Liver (tissue), 9 donors: ENCODE data around the gene C4B. TPM values are rescaled to one million over a fixed set of nuclear protein-coding genes. Genes with fewer than 3 reads are reported as not detected.
A peak's percentile ranks its signal among the peaks of the same experiment; 100 is the strongest.

ENCODE experiments used
- DNase-seq: peaks from one replicate; pipeline ENCODE4 v3.0.0-alpha.2; 2017; ENCODE audit warnings: low spot score
- H3K27ac ChIP-seq, 2 donors: one replicate each; pipeline ENCODE4 v1.7.0; 2013; ENCODE audit warnings: inconsistent platforms in 2 of 2, low read length in 2 of 2, control low read depth in 1 of 2, low read depth in 1 of 2, mild to moderate bottlenecking in 1 of 2
- H3K27me3 ChIP-seq, 4 donors: one replicate each; pipeline versions ENCODE4 v1.6.1 to v1.7.0; 2013; ENCODE audit warnings: low read length in 3 of 4, inconsistent platforms in 1 of 4, mild to moderate bottlenecking in 1 of 4, moderate library complexity in 1 of 4; ENCODE audit not compliant: control insufficient read depth in 4 of 4, insufficient read depth in 4 of 4
- H3K36me3 ChIP-seq, 4 donors: one replicate each; pipeline versions ENCODE4 v1.6.1 to v1.7.0; 2013; ENCODE audit warnings: low read length in 3 of 4, mild to moderate bottlenecking in 3 of 4, low read depth in 1 of 4, moderate library complexity in 1 of 4; ENCODE audit not compliant: control insufficient read depth in 4 of 4, insufficient read depth in 3 of 4
- H3K4me1 ChIP-seq, 4 donors: one replicate each; pipeline versions ENCODE4 v1.6.1 to v1.7.0; 2013; ENCODE audit warnings: low read length in 3 of 4, mild to moderate bottlenecking in 3 of 4, moderate library complexity in 1 of 4; ENCODE audit not compliant: control insufficient read depth in 4 of 4, insufficient read depth in 4 of 4
- H3K4me3 ChIP-seq, 3 donors: one replicate each; pipeline versions ENCODE4 v1.6.1 to v1.7.0; 2013; ENCODE audit warnings: low read length in 3 of 3, control low read depth in 1 of 3, low read depth in 1 of 3, mild to moderate bottlenecking in 1 of 3
- H3K9ac ChIP-seq, 2 donors: one replicate each; pipeline ENCODE4 v1.7.0; 2013; ENCODE audit warnings: low read length in 2 of 2, mild to moderate bottlenecking in 2 of 2, moderate library complexity in 2 of 2, control low read depth in 1 of 2, low read depth in 1 of 2
- H3K9me3 ChIP-seq, 4 donors: one replicate each; pipeline versions ENCODE4 v1.6.1 to v1.7.0; 2013; ENCODE audit warnings: low read length in 3 of 4; ENCODE audit not compliant: control insufficient read depth in 4 of 4
- EGR1 ChIP-seq, 2 donors: IDR thresholded peaks; 2 replicates each; pipeline ENCODE4 v1.6.1; 2016 to 2018; ENCODE audit warnings: antibody characterized with exemption in 2 of 2, low read depth in 2 of 2
- FOXA1 ChIP-seq: IDR thresholded peaks from 2 replicates; pipeline ENCODE4 v1.6.1; 2016; ENCODE audit warnings: antibody characterized with exemption
- FOXA2 ChIP-seq: IDR thresholded peaks from 2 replicates; pipeline ENCODE4 v1.6.1; 2016; ENCODE audit warnings: antibody characterized with exemption
- GABPA ChIP-seq, 2 donors: IDR thresholded peaks in 1 of 2; conservative IDR thresholded peaks in 1 of 2; 2 replicates each; pipeline ENCODE4 v1.6.1; 2016; ENCODE audit warnings: antibody characterized with exemption in 2 of 2, mild to moderate bottlenecking in 1 of 2, moderate library complexity in 1 of 2
- HNF4A ChIP-seq, 2 donors: conservative IDR thresholded peaks; 2 replicates each; pipeline ENCODE4 v1.6.1; 2016; ENCODE audit warnings: antibody characterized with exemption in 2 of 2, mild to moderate bottlenecking in 2 of 2
- HNF4G ChIP-seq: IDR thresholded peaks from 2 replicates; pipeline ENCODE4 v1.6.1; 2016; ENCODE audit warnings: antibody characterized with exemption
- JUND ChIP-seq, 2 donors: IDR thresholded peaks; 2 replicates each; pipeline ENCODE4 v1.6.1; 2016; ENCODE audit warnings: antibody characterized with exemption in 2 of 2
- NR2F2 ChIP-seq: IDR thresholded peaks from 2 replicates; pipeline ENCODE4 v1.6.1; 2016; ENCODE audit warnings: antibody characterized with exemption
- RAD21 ChIP-seq, 2 donors: IDR thresholded peaks; 2 replicates each; pipeline ENCODE4 v1.6.1; 2016; ENCODE audit warnings: antibody characterized with exemption in 2 of 2, mild to moderate bottlenecking in 2 of 2
- RXRA ChIP-seq, 2 donors: IDR thresholded peaks; 2 replicates each; pipeline ENCODE4 v1.6.1; 2017 to 2018; ENCODE audit warnings: antibody characterized with exemption in 2 of 2, mild to moderate bottlenecking in 1 of 2
- SP1 ChIP-seq: IDR thresholded peaks from 2 replicates; pipeline ENCODE4 v1.6.1; 2018; ENCODE audit warnings: antibody characterized with exemption, mild to moderate bottlenecking
- TAF1 ChIP-seq: conservative IDR thresholded peaks from 2 replicates; pipeline ENCODE4 v1.6.1; 2016; ENCODE audit warnings: antibody characterized with exemption, mild to moderate bottlenecking
- YY1 ChIP-seq: IDR thresholded peaks from 2 replicates; pipeline ENCODE4 v1.6.1; 2016; ENCODE audit warnings: antibody characterized with exemption, mild to moderate bottlenecking
- WGBS: extraction: QIAGEN DNeasy Blood & Tissue Kit; methylation state at CpG from one replicate; pipeline ENCODE4 v1.1.7; 2013; 5-methylcytosine and 5-hydroxymethylcytosine counted together
- polyA plus RNA-seq, 2 donors: library from polyadenylated mRNA; stranded (reverse) in 1 of 2; unstranded in 1 of 2; fragments of 200-250 nt in 1 of 2; fragments of >200 nt in 1 of 2; fragmentation: Nextera tagmentation in 1 of 2; extraction: Ambion mirVana in 1 of 2; gene quantifications; one replicate each; pipeline versions ENCODE4 v1.2.1 to v1.2.3, GENCODE V29; 2013 to 2015
- total RNA-seq, 2 donors: library from RNA; depleted of rRNA; stranded (reverse); fragments of >200 nt; gene quantifications; one replicate each; pipeline ENCODE4 v1.2.3, GENCODE V29; 2014
- TF ChIP-seq, protein P1 (sequence below): IDR thresholded peaks from 2 replicates; pipeline ENCODE4 v1.6.1; 2016; ENCODE audit warnings: antibody characterized with exemption
- TF ChIP-seq, protein P2 (sequence below): fragments of 150-350 bp; IDR thresholded peaks from 2 replicates; pipeline ENCODE4 v1.5.1; 2017; ENCODE audit warnings: improper control_type of control experiment, low read depth, low read length; ENCODE audit not compliant: missing input control
- TF ChIP-seq, protein P3 (sequence below): IDR thresholded peaks from 2 replicates; pipeline ENCODE4 v1.6.1; 2016; ENCODE audit warnings: antibody characterized with exemption
- TF ChIP-seq, protein P4 (sequence below): IDR thresholded peaks from 2 replicates; pipeline ENCODE4 v1.6.1; 2016; ENCODE audit warnings: antibody characterized with exemption
- TF ChIP-seq, protein P5 (sequence below): IDR thresholded peaks from 2 replicates; pipeline ENCODE4 v1.6.1; 2016; ENCODE audit warnings: antibody characterized with exemption, mild to moderate bottlenecking
- donor health status: healthy.
- donor health status: healthy.
- donor health status: healthy.
- donor health status: healthy.
- donor health status: healthy.

C4B gene
- total and polyA plus RNA-seq, 4 donors, result 666 to 3,560 (median 1,406) TPM

DNA sequence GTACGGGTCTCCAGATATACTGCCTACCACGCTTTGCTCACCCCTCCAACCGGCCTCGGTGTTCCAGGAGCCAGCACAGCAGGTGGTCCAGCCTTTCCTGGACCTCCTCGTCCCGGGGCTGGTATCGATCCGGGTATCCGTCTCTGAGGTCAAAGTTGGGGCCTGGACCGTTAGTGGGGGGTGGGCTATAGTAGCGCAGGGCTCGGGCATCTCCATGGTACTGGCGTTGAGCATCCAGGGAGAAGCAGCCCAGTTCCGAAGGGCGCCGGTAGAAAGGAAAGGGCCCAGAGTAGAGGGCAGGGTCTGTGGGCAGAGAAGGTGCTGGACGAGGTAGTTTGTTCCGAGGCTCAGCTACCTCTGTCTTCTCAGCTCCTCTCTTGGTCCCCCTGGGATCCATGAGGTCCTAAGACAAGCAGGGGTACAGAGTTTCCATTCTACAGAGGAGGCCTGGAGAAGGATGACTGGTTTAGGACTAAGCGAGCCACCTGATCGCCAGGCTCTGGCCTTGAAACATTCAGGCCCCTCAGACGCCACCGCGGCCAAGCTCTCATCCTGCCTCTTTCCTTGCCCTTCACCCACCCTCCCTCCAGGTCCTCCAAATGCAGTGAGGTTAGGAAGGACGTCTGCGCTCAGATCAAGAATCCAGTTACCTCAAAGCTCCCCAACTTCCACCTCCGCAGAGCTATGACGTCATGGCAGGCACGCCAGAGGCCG, 43.2 kb upstream of the C4B start:
- Histone ChIP-seq H3K4me3 (peak overlapping the region; percentile 69 to 93 (median 78)), H3K36me3 (peaks cover 10 to 41% (median 25%) of the 10 kb centered on the region in 4 donors), H3K9ac (peak overlapping the region; percentile 69 to 82), H3K27me3 (no peaks in the 10 kb centered on the region), H3K4me1 (peaks cover 6 to 34% (median 29%) of the 10 kb centered on the region in 4 donors), H3K27ac (peak overlapping the region; percentile 98 to 99), H3K9me3 (no peaks in the 10 kb centered on the region)
- no peak for DNase-seq
- WGBS, result 21% methylated on average over 29 of the region's 29 CpGs
- TF ChIP-seq JUND (IDR thresholded peaks at IDR 0.05) (peak in 1 of 2 donors; percentile 60), GABPA (IDR thresholded peaks at IDR 0.05 in 1 of 2, conservative IDR thresholded peaks at IDR 0.05 in 1 of 2) (no peak)

DNA sequence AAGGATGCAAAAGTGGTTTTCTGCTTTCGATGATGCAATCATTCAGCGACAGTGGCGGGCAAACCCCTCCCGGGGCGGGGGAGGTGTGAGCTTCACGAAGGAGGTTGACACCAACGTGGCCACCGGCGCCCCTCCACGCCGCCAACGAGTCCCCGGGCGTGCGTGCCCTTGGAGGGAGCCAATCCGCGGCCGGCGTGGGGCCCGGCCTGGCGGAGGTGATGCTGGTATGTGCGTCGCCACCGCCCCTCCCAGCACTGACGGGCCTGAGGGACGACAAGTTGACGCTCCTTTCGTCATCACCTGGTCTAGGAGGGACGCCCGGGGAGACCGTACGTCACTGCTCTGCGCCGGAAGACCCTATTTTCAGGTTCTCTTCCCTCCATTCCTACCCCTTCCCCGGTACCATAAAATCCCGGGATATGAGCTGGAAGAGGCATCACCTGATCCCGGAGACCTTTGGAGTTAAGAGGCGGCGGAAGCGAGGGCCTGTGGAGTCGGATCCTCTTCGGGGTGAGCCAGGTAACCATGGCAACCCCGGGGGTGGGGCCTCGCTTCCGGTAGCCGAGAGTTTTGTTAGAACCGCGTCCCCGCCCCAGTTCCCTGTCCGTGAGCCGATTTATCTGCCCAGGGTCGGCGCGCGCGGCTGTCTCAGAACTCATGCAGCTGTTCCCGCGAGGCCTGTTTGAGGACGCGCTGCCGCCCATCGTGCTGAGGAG, 42.4 kb upstream of the C4B start, which contains the start of gene DXO:
Gene DXO, minus strand, starts transcription at position 146 of the 716 bp plus-strand sequence. CDS start 463 bp downstream, outside the sequence.
- TF ChIP-seq, protein P1, sequence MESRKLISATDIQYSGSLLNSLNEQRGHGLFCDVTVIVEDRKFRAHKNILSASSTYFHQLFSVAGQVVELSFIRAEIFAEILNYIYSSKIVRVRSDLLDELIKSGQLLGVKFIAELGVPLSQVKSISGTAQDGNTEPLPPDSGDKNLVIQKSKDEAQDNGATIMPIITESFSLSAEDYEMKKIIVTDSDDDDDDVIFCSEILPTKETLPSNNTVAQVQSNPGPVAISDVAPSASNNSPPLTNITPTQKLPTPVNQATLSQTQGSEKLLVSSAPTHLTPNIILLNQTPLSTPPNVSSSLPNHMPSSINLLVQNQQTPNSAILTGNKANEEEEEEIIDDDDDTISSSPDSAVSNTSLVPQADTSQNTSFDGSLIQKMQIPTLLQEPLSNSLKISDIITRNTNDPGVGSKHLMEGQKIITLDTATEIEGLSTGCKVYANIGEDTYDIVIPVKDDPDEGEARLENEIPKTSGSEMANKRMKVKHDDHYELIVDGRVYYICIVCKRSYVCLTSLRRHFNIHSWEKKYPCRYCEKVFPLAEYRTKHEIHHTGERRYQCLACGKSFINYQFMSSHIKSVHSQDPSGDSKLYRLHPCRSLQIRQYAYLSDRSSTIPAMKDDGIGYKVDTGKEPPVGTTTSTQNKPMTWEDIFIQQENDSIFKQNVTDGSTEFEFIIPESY, result no peak
- TF ChIP-seq RXRA (IDR thresholded peaks at IDR 0.05), result peak in 1 of 2 donors; percentile 31
- peak; percentile 66 for TF ChIP-seq SP1
- TF ChIP-seq, protein P2, sequence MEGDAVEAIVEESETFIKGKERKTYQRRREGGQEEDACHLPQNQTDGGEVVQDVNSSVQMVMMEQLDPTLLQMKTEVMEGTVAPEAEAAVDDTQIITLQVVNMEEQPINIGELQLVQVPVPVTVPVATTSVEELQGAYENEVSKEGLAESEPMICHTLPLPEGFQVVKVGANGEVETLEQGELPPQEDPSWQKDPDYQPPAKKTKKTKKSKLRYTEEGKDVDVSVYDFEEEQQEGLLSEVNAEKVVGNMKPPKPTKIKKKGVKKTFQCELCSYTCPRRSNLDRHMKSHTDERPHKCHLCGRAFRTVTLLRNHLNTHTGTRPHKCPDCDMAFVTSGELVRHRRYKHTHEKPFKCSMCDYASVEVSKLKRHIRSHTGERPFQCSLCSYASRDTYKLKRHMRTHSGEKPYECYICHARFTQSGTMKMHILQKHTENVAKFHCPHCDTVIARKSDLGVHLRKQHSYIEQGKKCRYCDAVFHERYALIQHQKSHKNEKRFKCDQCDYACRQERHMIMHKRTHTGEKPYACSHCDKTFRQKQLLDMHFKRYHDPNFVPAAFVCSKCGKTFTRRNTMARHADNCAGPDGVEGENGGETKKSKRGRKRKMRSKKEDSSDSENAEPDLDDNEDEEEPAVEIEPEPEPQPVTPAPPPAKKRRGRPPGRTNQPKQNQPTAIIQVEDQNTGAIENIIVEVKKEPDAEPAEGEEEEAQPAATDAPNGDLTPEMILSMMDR, result no peak
- TF ChIP-seq GABPA (IDR thresholded peaks at IDR 0.05 in 1 of 2, conservative IDR thresholded peaks at IDR 0.05 in 1 of 2), result peak; percentile 88 to 96
- TF ChIP-seq HNF4G, result no peak
- TF ChIP-seq RAD21 (IDR thresholded peaks at IDR 0.05), result peak in 1 of 2 donors; percentile 43
- TF ChIP-seq HNF4A (conservative IDR thresholded peaks at IDR 0.05), result peak; percentile 49 to 64
- TF ChIP-seq FOXA1, result no peak
- TF ChIP-seq, protein P3, sequence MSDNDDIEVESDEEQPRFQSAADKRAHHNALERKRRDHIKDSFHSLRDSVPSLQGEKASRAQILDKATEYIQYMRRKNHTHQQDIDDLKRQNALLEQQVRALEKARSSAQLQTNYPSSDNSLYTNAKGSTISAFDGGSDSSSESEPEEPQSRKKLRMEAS, result peak; percentile 33
- TF ChIP-seq, protein P4, sequence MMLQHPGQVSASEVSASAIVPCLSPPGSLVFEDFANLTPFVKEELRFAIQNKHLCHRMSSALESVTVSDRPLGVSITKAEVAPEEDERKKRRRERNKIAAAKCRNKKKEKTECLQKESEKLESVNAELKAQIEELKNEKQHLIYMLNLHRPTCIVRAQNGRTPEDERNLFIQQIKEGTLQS, result peak; percentile 78
- peak in 1 of 2 donors; percentile 29 for TF ChIP-seq JUND (IDR thresholded peaks at IDR 0.05)
- peak; percentile 68 for TF ChIP-seq NR2F2
- TF ChIP-seq, protein P5, sequence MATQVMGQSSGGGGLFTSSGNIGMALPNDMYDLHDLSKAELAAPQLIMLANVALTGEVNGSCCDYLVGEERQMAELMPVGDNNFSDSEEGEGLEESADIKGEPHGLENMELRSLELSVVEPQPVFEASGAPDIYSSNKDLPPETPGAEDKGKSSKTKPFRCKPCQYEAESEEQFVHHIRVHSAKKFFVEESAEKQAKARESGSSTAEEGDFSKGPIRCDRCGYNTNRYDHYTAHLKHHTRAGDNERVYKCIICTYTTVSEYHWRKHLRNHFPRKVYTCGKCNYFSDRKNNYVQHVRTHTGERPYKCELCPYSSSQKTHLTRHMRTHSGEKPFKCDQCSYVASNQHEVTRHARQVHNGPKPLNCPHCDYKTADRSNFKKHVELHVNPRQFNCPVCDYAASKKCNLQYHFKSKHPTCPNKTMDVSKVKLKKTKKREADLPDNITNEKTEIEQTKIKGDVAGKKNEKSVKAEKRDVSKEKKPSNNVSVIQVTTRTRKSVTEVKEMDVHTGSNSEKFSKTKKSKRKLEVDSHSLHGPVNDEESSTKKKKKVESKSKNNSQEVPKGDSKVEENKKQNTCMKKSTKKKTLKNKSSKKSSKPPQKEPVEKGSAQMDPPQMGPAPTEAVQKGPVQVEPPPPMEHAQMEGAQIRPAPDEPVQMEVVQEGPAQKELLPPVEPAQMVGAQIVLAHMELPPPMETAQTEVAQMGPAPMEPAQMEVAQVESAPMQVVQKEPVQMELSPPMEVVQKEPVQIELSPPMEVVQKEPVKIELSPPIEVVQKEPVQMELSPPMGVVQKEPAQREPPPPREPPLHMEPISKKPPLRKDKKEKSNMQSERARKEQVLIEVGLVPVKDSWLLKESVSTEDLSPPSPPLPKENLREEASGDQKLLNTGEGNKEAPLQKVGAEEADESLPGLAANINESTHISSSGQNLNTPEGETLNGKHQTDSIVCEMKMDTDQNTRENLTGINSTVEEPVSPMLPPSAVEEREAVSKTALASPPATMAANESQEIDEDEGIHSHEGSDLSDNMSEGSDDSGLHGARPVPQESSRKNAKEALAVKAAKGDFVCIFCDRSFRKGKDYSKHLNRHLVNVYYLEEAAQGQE, result peak; percentile 54
- peak in 1 of 2 donors; percentile 74 for TF ChIP-seq EGR1 (IDR thresholded peaks at IDR 0.05; ENCODE audit: low read depth in 2 of 2)
- TF ChIP-seq TAF1, result no peak
- no peak for TF ChIP-seq FOXA2
- TF ChIP-seq YY1, result peak; percentile 49
- under 1% methylated on average over 62 of the region's 62 CpGs for WGBS
- Histone ChIP-seq H3K27me3 (no peaks in the 10 kb centered on the region), H3K4me1 (peaks cover 6 to 34% (median 29%) of the 10 kb centered on the region in 4 donors), H3K27ac (peak within 1 kb of the TSS; percentile 98 to 99), H3K9me3 (no peaks in the 10 kb centered on the region), H3K4me3 (peak within 1 kb of the TSS; percentile 69 to 93 (median 78)), H3K36me3 (peaks cover 6 to 34% (median 18%) of the 10 kb centered on the region in 4 donors), H3K9ac (peak within 1 kb of the TSS; percentile 69 to 82)
- peak; percentile 95 for DNase-seq
